Stimulated activated CD4-positive, alpha-beta T cell treated with anti-CD3 and anti-CD28 coated beads, TNF-alpha, amount 100 ng/mL, for 48 hours (primary cell): ENCODE measurements around the gene G2E3.
A peak's percentile ranks its signal among the peaks of the same experiment; 100 is the strongest.
"Not testable (repeated sequence)": the region's sequence is repeated elsewhere in the genome, so short reads cannot be mapped to it uniquely, and the experiment has no call there.

Experiments
- DNase-seq, 3 donors: peaks; one replicate each; pipeline ENCODE4 v3.0.0-alpha.2; 2020; ENCODE audit warnings: low read depth in 3 of 3

G2E3 gene

GRCh38 chr14:30558675-30559555 is at the start of gene G2E3:
Gene G2E3, plus strand, starts transcription at chr14:30559158. Its CDS starts 21,922 bp downstream, at chr14:30581080.
- DNase-seq: peak; percentile 81 to 84 (median 82)

- DNase-seq: no peak
Measured at GRCh38 chr14:30517737-30518136, 41.2 kb upstream of the G2E3 start.

GRCh38 chr14:30518867-30519560 is 39.9 kb upstream of the G2E3 start:
- DNase-seq: no peak

GRCh38 chr14:30519961-30520360 is 39.0 kb upstream of the G2E3 start:
- no peak for DNase-seq

- DNase-seq: no peak
Measured at GRCh38 chr14:30520536-30520935, 38.4 kb upstream of the G2E3 start.

- no peak for DNase-seq
Measured at GRCh38 chr14:30521899-30522736, 36.8 kb upstream of the G2E3 start.

- DNase-seq: no peak
Measured at GRCh38 chr14:30525833-30526232, 33.1 kb upstream of the G2E3 start.

GRCh38 chr14:30527196-30527595 is 31.8 kb upstream of the G2E3 start:
- DNase-seq: no peak

GRCh38 chr14:30528119-30528518 is 30.8 kb upstream of the G2E3 start:
- no peak for DNase-seq

- DNase-seq: no peak
Measured at GRCh38 chr14:30528778-30529642, 29.9 kb upstream of the G2E3 start.

- DNase-seq: no peak
Measured at GRCh38 chr14:30532264-30532663, 26.7 kb upstream of the G2E3 start.

- DNase-seq: no peak
Measured at GRCh38 chr14:30533126-30533525, 25.8 kb upstream of the G2E3 start.

- DNase-seq: no peak
Measured at GRCh38 chr14:30541318-30541717, 17.6 kb upstream of the G2E3 start.

GRCh38 chr14:30546735-30547134 is 12.2 kb upstream of the G2E3 start:
- not testable (repeated sequence) for DNase-seq

GRCh38 chr14:30547388-30548048 is 11.4 kb upstream of the G2E3 start:
- no peak for DNase-seq

- no peak for DNase-seq
Measured at GRCh38 chr14:30550335-30550734, 8.6 kb upstream of the G2E3 start.

- DNase-seq: no peak
Measured at GRCh38 chr14:30551460-30551859, 7.5 kb upstream of the G2E3 start.

- no peak for DNase-seq
Measured at GRCh38 chr14:30553311-30553989, 5.5 kb upstream of the G2E3 start.

- DNase-seq: no peak
Measured at GRCh38 chr14:30558362-30558674, 640 bp upstream of the G2E3 start.

- no peak for DNase-seq
Measured at GRCh38 chr14:30559638-30560091, 707 bp downstream of the G2E3 start.
